ENCODE results near the gene BCL7B.
"Not testable (repeated sequence)": the region's sequence is repeated elsewhere in the genome, so short reads cannot be mapped to it uniquely, and the experiment has no call there.

The BCL7B gene

GRCh38 chr7:73572767-73573186, 15.3 kb upstream of the BCL7B start:
- DNase-seq (ENCODE audit: low read depth), result no peak

- DNase-seq (ENCODE audit: low read depth), result no peak
These were observed 13.5 kb upstream of the BCL7B start for GRCh38 chr7:73570977-73571376.

GRCh38 chr7:73570521-73570920, 13.0 kb upstream of the BCL7B start:
- no peak for DNase-seq (ENCODE audit: low read depth)

DNA sequence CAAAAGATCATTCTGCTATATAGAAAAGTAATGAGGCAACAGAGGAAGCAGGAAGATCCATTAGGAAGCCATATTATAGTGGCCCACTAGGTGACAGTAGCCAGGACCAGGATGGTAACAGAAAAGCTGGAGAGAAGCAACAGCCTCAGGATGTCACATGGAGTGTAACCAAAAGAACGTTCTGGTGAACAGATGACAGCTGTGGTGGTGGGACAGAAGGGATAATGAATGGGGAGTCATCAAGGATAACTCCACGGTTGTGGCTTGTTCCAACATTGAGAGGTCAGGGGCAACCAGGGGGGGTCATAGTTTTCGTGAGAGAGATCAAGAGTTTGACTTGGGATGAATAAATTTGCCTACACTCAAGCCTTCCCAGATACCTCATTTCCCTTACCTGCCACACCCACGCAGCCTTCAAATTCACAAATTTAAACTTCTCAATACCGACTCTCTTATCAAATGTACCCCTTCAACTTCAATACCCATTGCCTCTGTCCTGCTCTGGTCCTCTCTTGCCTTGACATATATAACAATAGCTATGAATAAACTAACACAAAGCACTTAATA, 11.6 kb upstream of the BCL7B start:
- no peak for DNase-seq (ENCODE audit: low read depth)

DNA sequence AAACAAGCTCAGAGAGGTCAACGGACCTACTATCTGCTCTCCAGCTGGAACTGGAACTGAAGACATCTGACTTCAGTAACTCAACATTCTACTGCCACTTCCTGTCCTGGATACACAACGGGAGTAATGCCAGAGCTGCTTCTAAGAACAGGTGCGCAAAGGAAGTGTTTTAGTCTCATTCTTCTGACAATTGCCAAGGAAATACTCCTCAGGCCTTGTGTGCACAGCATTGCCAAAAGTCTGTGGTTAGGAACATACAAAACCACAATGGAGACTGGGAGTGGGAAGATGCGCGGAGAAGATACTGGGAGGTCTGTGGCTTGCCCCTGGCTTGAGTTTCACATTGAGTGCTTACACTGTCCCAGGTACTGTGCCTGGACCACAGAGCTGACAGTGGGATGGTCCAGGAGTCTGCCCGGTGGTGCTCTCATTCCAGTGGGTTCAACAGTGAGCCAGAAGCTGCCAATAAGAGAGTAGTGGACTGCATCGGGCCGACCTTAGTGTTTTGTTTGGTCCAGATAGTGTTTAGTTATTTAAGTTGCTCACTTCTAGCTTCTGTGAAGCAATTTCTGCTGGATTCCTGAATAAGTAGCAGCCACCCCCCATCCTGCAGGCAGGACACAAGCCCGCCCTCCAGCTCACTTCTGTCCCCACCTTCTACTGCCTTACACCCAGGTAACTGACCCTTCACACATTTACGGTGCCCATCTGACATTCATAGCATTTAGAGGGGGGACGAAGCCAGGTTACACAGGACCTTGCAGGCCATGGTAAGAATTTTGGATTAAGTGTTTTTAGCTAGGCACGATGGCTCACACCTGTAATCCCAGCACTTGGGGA, 10.6 kb upstream of the BCL7B start:
- DNase-seq (ENCODE audit: low read depth), result no peak

GRCh38 chr7:73567140-73567539, 9.7 kb upstream of the BCL7B start:
- DNase-seq (ENCODE audit: low read depth), result no peak

GRCh38 chr7:73566431-73566830, 8.9 kb upstream of the BCL7B start:
- DNase-seq (ENCODE audit: low read depth), result not testable (repeated sequence)

GRCh38 chr7:73565675-73566340, 8.3 kb upstream of the BCL7B start:
- no peak for DNase-seq (ENCODE audit: low read depth)

GRCh38 chr7:73560109-73560835, 2.8 kb upstream of the BCL7B start:
- no peak for DNase-seq (ENCODE audit: low read depth)

DNA sequence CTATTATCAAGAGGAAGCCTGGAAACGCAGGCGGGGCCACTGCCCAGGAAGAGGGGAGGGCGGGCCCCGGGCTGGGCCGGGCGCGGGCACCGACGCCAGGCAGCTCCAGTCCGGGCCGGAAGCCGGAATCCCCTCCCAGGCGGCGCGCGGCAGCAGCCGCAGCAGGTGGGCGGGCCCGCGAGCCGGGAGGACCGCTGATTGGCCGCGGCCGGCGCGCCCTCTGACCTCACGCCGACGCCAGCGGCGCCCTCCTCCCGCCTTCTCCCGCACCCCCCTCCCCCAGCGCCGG, 438 bp downstream of the BCL7B start:
- peak; percentile 83 for DNase-seq (ENCODE audit: low read depth)

DNA sequence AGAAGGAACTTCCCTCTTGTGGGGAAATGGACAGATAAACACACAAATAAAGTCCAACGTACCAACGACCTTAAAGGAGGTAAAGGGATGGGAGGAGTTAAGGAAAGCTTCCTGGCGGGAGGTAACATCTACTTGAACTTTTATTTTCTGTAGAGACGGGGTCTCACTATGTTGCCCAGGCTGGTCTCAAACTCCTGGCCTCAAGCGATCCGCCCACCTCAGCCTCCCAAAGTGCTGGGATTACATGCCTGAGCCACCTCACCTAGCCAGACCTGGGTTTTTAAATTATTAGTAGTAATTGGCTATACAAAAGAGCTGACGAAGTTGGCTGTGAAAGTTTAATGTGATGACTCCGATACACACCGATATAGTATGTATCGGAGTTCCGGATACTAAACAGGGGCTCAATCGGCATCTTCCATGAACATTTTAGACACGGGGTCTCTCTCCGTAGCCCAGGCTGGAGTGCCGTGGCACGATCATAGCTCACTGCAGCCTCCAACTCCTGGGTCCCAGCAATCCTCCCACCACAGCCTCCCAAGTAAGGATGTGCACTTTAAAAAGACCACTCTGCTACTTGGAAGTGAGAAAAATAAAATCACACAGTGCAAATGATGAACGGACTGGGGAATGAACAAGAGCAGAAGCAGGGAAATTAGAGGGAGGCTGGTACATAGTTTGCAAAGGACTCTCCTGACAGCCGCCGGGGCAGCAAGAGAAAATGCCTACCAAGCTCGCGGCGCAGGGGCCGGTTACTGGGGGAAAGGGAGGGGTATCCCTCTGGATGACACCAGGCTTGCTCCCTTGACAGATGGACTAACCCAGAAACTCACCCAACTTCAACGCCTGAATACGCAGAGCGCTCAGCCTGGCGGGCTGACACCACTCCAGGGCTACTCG, 1.0 kb downstream of the BCL7B start:
- DNase-seq (ENCODE audit: low read depth), result no peak

- no peak for DNase-seq (ENCODE audit: low read depth)
These were observed 2.0 kb downstream of the BCL7B start for GRCh38 chr7:73555411-73555982.

DNA sequence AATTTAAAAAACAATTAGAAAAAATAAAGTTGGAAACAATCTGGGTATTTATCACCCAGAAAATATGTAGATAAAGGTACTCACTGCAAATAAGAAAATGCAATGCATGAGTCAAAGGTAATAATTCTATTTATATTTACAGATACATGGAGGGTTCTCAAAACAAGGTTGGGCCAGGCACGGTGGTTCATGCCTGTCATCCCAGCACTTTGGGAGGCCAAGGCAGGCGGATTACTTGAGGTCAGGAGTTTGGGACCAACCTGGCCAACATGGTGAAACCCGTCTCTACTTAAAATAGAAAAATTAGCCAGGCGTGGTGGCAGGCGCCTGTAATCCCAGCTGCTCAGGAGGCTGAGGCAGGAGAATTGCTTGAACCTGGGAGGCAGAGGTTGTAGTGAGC, 7.4 kb downstream of the BCL7B start:
- not testable (repeated sequence) for DNase-seq (ENCODE audit: low read depth)

- no peak for DNase-seq (ENCODE audit: low read depth)
These were observed 8.3 kb downstream of the BCL7B start for GRCh38 chr7:73549176-73549575.

DNA sequence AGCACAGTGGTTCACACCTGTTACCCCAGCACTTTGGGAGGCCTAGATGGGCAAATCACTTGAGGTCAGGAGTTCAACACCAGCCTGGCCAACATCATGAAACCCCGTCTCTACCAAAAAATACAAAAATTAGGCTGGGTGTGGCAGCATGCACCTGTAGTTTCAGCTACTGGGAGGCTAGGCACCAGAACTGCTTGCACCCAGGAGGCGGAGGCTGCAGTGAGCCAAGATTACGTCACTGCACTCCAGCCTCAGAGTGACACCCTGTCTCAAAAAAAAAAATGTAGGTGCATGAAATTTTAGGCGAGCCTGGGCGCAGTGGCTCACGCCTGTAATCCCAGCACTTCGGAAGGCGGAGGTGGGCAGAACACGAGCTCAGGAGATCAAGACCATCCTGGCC, 9.6 kb downstream of the BCL7B start:
- DNase-seq (ENCODE audit: low read depth), result no peak

DNA sequence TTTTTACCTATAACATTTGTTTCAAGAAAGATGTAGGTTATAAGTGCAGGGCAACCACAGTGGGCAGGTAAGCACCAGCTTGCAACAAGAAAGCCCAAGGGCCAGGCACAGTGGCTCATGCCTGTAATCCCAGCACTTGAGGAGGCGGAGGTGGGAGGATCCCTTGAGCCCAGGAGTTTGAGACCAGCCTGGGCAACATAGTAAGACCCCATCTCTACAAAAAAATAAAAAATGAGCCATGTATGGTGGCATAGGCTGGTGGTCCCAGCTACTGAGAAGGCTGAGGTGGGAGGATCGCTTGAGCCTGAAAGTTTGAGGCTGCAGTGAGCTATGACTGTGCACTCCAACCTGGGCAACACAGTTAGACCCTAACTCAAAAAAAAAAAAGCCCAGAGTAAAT, 12.8 kb downstream of the BCL7B start:
- no peak for DNase-seq (ENCODE audit: low read depth)

DNA sequence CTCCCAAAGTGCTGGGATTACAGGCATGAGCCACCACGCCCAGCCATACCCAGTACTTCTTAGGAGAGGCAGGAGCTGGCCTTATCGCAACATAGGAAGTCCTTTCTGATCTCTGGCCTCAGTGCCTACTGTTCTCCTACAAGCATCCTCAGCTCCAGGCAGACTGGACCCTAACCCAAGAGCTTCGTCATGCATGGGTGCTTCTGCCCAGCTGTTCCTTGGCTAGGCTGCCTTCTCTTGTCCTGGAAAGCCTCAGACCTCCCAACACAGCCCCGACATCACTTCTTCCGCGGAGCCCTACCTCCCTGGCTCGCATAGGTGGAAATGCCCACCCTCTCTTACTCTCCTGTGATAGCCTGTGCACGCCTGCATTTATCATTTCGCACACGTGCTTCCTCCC, 15.8 kb downstream of the BCL7B start:
- no peak for DNase-seq (ENCODE audit: low read depth)

DNA sequence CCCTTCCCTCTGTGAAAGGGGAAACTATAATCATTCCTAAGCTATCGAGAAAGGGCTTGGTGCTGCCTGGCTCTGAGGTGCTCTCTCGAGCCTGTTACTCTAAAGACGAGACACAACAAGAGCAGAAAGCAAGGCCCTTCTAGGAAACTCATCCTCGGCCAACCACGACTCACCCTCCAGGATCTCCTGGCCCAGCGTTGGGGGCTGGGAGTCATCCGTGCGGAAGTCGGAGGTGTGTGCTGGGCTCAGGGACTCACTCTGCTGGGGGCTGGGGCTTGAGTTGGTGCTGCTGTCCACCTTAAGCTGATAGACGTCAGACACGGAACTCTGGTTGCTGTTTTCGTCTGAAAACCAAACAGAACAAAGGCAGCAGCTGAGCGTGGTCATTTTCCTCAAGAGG, 17.8 kb downstream of the BCL7B start:
- no peak for DNase-seq (ENCODE audit: low read depth)

DNA sequence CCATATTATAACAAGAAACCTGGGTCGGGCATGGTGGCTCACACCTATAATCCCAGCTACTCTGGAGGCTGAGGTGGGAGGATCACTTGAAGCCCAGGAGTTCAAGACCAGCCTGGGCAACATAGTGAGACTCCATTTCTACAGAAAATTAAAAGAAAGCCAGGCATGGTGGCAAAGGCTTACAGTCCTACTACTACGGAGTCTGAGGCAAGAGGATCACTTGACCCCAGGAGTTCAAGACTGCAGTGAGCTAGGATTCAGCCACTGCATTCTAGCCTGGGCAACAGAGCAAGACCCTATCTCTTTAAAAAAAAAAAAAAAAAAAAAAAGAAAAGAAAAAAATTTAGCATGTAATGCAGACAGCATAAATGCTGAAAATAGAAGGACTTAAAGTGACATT, 19.0 kb downstream of the BCL7B start:
- DNase-seq (ENCODE audit: low read depth), result not testable (repeated sequence)

GRCh38 chr7:73537051-73537450, 20.4 kb downstream of the BCL7B start:
- no peak for DNase-seq (ENCODE audit: low read depth)

- DNase-seq (ENCODE audit: low read depth), result no peak
These were observed 21.0 kb downstream of the BCL7B start for GRCh38 chr7:73536479-73536878.

Measured in stimulated activated CD4-positive, alpha-beta T cell treated with anti-CD3 and anti-CD28 coated beads, Interleukin-2, amount 100 ng/mL, for 4 hours (primary cell).